ENCODE measurements around the gene TBCD. TPM values are rescaled to one million over a fixed set of nuclear protein-coding genes. Genes with fewer than 3 reads are reported as not detected.

TBCD gene
- total RNA-seq, 1 donor from 2014 or later: 118 TPM

- H3K27me3 Mint-ChIP-seq (ENCODE audit: unreplicated experiment): peaks cover 9% of the 10 kb centered on the region
- peaks cover 13% of the 10 kb centered on the region for H3K36me3 Mint-ChIP-seq (ENCODE audit: unreplicated experiment)
- H3K4me1 Mint-ChIP-seq (ENCODE audit: low read depth, unreplicated experiment): peaks cover 18% of the 10 kb centered on the region
- TF ChIP-seq, protein P1, sequence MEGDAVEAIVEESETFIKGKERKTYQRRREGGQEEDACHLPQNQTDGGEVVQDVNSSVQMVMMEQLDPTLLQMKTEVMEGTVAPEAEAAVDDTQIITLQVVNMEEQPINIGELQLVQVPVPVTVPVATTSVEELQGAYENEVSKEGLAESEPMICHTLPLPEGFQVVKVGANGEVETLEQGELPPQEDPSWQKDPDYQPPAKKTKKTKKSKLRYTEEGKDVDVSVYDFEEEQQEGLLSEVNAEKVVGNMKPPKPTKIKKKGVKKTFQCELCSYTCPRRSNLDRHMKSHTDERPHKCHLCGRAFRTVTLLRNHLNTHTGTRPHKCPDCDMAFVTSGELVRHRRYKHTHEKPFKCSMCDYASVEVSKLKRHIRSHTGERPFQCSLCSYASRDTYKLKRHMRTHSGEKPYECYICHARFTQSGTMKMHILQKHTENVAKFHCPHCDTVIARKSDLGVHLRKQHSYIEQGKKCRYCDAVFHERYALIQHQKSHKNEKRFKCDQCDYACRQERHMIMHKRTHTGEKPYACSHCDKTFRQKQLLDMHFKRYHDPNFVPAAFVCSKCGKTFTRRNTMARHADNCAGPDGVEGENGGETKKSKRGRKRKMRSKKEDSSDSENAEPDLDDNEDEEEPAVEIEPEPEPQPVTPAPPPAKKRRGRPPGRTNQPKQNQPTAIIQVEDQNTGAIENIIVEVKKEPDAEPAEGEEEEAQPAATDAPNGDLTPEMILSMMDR (IDR thresholded peaks at IDR 0.05; ENCODE audit: partially characterized antibody, unreplicated experiment): no peak
- peaks cover 7% of the 10 kb centered on the region for H3K9me3 Mint-ChIP-seq (ENCODE audit: unreplicated experiment)
- no peak for DNase-seq
- no peak overlapping the region for H3K27ac Mint-ChIP-seq (ENCODE audit: unreplicated experiment)
- no peak overlapping the region for H3K4me3 Mint-ChIP-seq (ENCODE audit: unreplicated experiment)
Measured at GRCh38 chr17:82806645-82807044, 54.8 kb downstream of the TBCD start.

DNA sequence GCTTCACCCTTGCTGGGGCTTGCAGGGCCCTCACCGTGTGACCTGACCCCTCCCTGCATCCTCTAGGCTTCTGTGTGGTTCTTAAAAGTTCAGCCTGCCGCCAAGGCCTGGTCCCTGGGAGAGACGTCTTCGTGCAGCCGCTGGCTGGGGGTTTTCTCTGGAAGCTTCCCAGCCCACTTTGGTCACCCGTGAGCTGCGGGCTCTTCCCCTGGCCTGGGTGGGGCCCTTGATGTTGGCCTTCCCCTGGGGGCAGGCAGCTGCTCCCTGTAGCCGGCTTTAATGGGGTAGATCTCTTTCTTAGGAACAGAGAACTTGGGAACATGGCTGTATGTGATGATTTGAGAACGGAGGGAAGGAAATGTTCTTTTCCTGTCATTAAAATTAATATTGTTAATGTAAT, 55.2 kb downstream of the TBCD start:
- TF ChIP-seq, protein P1 (IDR thresholded peaks at IDR 0.05; ENCODE audit: partially characterized antibody, unreplicated experiment): no peak
- Mint-ChIP-seq H3K36me3 (ENCODE audit: unreplicated experiment) (peaks cover 8% of the 10 kb centered on the region), H3K9me3 (ENCODE audit: unreplicated experiment) (peaks cover 6% of the 10 kb centered on the region), H3K4me1 (ENCODE audit: low read depth, unreplicated experiment) (peaks cover 18% of the 10 kb centered on the region), H3K27me3 (ENCODE audit: unreplicated experiment) (peaks cover 9% of the 10 kb centered on the region), H3K4me3 (ENCODE audit: unreplicated experiment) (no peak overlapping the region), H3K27ac (ENCODE audit: unreplicated experiment) (no peak overlapping the region)
- no peak for DNase-seq

GRCh38 chr17:82807562-82807961, 55.7 kb downstream of the TBCD start:
- Mint-ChIP-seq H3K27ac (ENCODE audit: unreplicated experiment) (no peak overlapping the region), H3K36me3 (ENCODE audit: unreplicated experiment) (peaks cover 5% of the 10 kb centered on the region), H3K9me3 (ENCODE audit: unreplicated experiment) (peaks cover 3% of the 10 kb centered on the region), H3K4me3 (ENCODE audit: unreplicated experiment) (no peak overlapping the region), H3K27me3 (ENCODE audit: unreplicated experiment) (peaks cover 9% of the 10 kb centered on the region), H3K4me1 (ENCODE audit: low read depth, unreplicated experiment) (peaks cover 18% of the 10 kb centered on the region)
- no peak for DNase-seq
- TF ChIP-seq, protein P1 (IDR thresholded peaks at IDR 0.05; ENCODE audit: partially characterized antibody, unreplicated experiment): no peak

DNA sequence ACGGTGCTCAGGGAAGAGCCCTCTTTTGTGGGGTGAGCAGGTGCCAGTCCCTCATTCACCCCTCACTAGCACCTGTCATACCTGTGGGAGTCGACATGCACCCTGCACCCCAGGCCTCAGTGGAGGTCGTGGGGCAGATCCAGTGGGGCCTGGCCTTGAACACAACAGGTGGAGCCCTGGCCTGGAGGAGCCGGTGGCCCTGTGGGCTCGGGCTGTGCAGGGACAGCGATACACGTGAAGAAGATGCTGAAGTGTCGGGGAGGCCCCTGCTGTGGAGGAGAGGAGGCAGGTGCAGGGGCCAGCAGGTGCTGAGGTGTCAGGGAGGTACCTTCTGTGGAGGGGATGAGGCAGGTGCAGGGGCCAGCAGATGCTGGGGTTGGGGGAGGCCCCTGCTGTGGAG, 56.1 kb downstream of the TBCD start:
- peaks cover 3% of the 10 kb centered on the region for H3K9me3 Mint-ChIP-seq (ENCODE audit: unreplicated experiment)
- no peak for DNase-seq

More for the DNA sequence above, 56.1 kb downstream of the TBCD start:
- TF ChIP-seq, protein P1 (IDR thresholded peaks at IDR 0.05; ENCODE audit: partially characterized antibody, unreplicated experiment): no peak
- H3K4me1 Mint-ChIP-seq (ENCODE audit: low read depth, unreplicated experiment): peaks cover 18% of the 10 kb centered on the region
- peaks cover 12% of the 10 kb centered on the region for H3K27me3 Mint-ChIP-seq (ENCODE audit: unreplicated experiment)
- peaks cover 1% of the 10 kb centered on the region for H3K36me3 Mint-ChIP-seq (ENCODE audit: unreplicated experiment)
- no peak overlapping the region for H3K27ac Mint-ChIP-seq (ENCODE audit: unreplicated experiment)
- H3K4me3 Mint-ChIP-seq (ENCODE audit: unreplicated experiment): no peak overlapping the region

Data from glutamatergic neuron (in vitro differentiated cells).